CD4-positive, alpha-beta T cell treated with Interleukin-15 for 4 hours (primary cell): ENCODE data around the gene RGS16.

Experiments
- DNase-seq: peaks from one replicate; pipeline ENCODE4 v3.0.0-alpha.2; 2020; ENCODE audit warnings: low spot score

RGS16 gene

DNA sequence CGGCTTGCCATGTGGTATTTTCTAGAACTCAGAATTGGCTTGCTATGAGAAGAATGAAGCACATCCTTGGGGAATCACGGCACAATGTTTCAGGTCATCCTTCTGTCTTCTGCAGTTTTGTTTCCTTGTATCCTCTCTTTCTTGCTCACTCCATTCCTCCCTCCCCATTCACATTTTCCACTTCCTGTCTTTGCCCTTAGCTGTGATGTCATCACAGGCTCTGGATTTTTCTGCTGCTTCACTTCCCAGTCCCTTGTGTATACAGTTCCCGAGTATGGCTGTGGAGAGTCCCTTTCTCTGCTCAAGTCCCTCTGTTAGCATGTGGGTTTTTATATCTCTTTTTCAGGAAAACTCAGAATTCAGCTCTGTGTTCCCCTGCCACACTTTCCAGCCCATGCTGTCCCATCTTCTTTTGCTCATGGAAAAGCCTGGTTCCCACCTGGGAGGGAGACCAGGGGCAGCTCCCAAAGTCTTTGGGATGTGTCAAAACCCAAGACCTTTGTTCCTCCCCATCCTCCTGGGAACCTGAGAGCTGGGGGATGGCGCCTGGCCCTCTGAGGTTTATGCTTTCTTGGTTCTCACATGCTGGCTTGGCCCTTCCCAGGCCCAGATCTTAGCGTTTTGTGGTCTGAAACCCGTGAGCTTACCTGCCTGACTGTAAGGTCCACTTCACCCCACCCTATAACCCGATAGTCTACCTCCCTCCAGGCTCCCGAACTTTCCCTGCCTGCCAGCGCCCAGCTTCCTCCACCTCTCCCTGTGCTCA, 4.8 kb upstream of the RGS16 start:
- DNase-seq: no peak

DNA sequence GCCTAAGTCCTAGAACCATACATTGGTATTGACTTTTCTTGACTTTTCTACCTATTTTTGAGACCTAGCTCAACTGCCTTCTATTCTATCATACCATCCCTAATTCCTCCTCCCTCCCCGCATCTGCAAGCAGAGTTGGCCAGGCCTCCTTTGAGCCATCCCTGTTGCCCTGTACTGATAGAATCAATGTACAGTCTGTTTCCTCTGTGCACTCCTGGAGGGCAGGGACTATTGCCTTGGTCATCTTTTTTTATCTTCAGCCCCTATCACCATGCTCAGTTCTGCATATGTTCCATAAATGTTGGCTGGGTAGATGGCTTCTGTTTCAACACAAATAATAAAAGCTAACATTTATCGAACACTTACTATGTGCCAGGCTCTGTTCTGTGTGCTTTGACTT, 4.0 kb upstream of the RGS16 start:
- DNase-seq: no peak

DNA sequence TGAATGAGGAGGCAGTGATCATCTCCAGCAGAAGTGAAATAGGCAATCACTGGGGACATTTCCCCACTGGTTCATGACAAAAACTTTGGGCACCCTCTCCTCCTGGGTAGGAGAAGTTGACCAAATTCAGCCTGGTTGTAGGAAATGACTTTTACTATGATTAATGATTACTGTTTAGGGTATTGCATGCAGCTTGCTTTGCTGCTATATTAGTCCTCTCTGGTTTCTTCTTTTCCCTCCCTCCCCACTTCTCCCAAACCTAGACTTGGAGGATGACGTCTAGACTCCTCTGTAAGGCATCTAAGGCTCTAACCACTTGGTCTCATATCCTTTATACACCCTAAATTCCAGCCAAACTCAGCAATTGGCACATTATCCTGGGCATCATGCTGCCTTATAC, 3.4 kb upstream of the RGS16 start:
- no peak for DNase-seq

DNA sequence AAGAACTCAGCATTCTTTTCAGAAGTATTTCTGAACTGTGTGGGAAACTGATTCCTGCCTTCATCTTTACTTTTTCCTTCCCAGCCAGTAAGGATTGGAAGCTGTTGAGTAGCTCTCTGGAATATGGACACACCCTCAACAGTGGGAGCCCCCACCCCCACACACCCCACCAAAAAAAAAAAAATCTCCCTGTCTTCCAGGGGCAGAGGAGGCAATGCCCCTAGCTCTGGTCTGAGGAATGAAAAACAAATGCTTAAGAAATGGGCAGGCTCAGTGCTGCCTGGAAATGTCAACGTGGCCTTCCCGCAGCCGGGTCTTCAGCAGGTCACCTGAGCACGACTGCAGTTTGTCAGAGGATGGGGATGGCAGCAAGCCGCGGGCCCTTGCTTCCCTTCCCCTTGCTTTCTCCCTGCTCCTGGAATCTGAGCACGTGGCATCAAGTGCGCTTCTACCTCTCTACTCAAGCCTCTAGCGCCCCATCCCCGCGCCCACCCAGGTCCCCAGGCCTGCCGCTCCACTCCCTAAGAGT, 479 bp downstream of the RGS16 start:
- DNase-seq: no peak

DNA sequence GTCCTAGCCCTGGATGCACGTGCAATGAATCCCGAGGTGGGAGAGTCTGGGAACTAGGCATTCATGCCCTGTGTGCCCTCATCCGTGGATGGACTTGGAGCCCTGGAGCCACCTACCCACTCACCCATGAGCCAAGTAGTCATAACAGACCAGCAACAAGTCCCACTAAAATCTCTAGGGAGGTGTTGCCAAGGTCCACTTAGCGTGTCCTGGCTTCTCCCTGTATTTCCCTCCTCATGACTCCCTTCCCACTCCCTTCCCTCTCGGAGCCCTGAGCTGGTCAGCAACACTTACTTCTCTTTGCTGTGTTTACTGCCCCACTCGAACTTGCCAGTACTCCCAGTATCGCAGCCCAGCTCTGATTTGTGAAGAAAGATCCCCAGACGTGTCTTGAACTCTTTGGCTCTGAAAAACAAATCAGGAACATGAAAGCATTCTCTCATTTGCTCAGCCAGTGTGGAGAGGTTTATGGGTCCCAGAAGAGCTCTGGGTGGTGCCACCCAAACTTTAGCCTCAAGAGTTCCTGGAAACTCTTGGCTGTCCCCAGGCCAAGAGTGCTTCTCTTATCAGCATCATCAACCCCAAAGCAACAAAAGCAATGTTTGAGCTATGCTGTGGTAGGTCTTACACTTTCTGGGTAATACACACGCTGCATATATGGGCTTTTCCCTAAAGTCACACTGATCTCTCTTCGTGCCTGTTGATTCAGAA, 1.1 kb downstream of the RGS16 start:
- DNase-seq: peak; percentile 72

DNA sequence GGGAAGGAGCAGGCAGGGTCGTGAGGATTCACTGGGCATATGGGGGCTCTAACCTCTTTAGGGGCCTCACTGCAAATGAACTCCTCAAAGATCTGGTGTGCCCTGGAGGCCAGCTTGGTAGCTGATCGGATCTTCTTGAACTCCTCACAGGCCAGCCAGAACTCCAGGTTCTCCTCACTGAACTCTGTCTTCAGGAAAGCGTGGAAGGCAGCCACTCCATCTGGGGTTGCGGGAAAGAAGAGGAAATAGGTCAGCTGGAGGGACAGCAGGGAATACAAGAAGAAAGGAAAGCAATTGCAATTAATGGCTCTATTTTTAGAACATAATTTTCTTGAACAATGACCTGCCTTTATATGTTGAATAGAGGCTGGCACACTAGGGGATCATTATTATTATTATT, 2.3 kb downstream of the RGS16 start:
- DNase-seq: no peak

DNA sequence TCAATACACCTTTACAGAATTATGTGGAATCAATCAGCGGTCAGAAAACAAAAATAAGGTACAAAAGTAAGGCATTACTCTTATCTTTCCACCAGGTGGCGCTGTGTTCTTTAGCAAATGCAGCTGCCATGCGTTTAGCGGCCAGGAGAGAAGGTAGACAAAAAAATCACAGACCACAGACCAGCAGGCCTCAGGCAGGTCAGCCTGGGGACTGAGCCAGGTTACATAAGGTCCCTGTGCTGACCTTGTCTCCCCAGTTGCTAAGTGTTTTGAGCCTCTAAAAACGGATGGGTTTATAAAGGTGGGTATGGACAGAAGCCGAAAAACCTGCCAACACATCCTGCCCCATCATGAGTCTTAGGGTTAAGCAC, 2.8 kb downstream of the RGS16 start:
- DNase-seq: peak; percentile 78

DNA sequence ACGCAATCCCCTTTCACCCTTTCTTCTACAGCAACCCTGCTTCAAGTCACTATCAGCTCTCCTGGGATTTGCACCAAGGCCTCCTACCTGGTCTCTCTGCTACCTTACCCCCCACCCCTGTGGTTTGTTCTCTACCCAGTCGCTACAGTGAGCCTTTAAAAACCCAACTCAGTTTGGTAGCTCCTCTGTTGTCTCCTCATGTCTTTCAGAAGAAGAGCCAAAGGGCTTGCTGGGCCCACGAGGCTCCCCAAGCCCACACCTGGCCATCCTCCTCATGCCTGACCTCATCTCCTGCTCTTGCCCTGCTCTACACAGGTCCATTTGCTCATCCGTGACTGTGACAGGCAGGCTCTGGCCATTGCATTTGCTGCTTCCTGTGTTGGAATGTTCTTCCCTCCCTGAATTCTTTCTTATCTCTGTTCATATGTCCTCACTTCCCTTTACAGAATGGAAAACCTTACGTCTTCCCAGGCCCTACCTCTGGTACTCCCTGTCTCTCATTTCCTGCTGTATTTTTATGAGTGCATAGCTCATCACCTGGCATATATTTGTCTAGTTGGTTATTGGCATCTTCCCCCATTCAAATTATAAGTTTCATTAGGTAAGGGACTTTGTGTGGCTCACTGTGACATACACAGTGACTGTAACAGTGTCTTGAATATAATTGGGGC, 3.3 kb downstream of the RGS16 start:
- no peak for DNase-seq

DNA sequence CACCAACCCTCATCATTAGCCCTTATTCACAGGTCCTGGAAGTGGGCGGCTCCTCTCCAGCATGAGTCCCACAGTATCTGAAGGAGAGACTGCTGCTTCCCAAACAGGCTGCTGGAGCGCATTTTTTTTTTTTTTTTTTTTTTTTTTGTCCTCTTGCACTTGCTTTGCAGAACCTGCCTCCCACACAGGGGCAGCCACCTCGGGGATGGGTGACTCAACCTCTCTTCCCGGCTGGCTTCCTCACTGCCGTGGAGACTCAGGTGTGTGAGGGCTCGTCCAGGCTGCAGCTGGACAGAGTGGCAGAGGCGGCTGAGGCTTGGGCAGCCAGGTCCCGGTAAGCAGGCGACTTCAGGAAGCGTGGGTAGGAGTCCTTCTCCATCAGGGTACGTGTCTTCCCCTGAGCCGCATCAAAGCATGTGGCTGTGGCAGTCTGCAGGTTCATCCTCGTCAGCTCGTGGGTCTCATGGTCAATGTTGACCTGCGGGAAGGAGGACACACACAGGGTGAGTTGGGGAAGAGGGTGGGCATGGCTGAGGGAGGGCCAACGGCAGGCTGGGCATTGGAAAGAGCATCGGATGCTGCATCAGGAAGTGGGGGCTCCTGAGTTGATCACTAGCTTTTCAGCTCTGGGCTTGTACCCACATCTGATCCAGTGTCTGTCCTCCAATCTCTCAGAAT, 4.0 kb downstream of the RGS16 start:
- no peak for DNase-seq

DNA sequence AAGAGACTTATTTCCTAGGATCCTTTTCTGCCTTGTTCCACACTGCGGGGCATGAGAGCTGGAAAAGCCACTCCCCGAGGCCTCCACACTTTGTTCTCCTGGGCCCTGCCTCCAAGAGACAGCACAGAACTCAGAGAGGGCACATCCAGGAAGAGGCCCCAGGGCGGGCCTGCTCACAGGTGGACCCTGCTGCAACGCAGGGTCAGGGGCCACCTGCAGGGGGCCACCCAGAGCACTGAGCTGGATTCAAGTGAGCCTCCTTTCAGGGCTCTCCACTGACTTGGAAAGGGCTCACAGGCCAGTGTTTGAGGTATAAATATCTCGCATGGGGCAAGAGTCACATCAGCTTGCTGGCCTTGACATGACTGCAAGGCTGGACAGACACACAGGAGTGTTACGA, 4.8 kb downstream of the RGS16 start:
- no peak for DNase-seq

DNA sequence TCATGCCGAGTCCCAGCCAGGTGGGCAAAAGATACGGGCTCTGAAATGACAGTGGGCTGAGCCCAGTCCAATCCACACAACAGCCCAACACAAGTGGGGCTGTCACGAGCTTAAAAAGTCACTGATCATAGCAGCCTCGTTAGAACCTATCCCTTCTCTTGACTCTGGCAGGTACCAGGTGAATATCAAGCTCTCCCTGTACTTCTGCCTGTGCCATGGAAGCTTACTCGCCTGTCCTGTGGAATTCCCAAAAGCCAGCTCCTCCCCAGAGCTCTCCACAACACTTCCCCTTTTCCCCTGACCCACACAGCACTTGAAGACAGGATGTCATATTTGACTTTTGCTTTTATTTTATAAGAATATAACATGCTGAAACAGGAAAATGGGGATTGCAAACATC, 5.9 kb downstream of the RGS16 start:
- no peak for DNase-seq

DNA sequence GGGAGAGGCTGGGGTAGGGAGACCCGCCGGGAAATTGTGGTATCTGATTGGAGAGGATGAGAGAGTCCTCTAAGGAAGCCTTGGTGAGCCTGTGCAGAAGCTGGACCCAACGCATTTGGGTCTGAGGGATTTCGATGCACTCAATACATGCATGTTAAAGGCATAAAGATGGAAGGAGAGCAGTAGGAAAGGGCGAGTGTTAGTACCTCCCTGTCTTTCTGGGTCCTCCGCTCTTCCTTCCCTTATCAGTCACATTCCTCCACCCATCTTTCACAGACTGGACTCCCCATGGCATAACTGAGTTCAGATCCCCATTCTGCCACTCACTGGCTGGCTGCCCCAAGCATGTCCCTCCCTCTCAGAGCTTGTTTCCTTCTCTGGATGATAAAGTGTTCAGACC, 7.3 kb downstream of the RGS16 start:
- no peak for DNase-seq

DNA sequence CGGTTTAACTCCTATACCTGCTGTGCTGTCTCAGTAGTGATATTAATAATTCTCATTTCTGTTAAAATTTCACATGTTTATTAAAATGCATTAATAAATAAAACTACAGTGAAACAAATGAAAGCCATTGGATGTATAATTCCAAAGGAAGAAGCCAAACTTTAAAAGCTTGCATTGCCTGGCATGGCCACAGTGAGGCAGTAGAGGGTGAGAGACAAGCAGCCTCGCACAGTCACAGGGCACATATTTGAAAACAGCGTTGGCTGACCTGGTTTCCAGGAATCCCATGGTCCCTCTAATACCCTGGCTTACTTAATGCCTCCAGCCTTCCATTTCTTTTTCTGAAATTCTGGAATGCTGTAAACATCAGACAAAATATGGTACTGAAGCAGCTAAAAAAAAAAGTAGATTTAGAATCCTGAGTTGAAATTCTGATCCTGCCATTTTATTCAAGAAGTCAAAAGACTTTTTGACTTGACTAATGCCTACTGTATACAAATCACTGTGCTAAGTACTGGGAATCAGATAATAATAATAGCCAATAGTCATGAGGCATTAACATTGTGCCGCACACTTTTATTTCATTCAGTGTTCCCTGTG, 8.4 kb downstream of the RGS16 start:
- DNase-seq: peak; percentile 65

DNA sequence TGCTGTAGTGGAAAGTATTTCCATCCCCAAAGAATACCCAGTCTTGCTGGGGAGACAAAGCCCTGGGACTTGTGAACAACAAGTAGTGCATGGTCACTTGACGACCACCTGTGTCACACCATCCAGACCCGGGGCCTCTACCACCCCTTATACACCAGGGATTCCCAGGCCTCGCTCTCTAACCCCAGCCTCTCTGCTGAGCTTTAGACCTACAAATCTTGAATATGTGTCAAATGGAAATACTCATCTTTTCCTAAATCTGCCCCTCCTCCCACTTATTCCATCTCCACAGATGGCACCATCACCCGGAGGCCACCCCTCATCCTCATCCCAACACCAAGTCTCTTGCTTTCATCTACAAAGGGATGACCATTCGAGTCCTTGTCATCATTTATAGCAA, 14.3 kb downstream of the RGS16 start:
- no peak for DNase-seq

DNA sequence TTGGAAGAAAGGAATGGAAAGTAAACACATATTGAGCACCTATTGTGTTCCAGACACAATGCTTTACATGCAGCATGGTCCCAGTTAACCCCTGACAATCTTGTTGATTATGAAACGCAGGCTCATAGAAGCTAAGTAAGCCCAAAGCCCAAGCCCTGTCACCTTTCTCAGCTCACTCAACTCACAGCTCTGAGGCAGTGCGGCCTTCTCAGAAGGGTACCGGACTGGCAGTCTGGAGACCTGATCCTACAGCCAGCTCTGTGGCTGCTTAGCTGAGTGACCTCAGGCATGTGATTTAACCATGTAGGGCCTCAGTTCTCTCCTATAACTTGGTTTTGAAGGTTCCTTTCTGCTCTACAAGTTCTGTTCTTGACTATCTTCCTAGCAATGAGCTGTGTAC, 14.7 kb downstream of the RGS16 start:
- no peak for DNase-seq

DNA sequence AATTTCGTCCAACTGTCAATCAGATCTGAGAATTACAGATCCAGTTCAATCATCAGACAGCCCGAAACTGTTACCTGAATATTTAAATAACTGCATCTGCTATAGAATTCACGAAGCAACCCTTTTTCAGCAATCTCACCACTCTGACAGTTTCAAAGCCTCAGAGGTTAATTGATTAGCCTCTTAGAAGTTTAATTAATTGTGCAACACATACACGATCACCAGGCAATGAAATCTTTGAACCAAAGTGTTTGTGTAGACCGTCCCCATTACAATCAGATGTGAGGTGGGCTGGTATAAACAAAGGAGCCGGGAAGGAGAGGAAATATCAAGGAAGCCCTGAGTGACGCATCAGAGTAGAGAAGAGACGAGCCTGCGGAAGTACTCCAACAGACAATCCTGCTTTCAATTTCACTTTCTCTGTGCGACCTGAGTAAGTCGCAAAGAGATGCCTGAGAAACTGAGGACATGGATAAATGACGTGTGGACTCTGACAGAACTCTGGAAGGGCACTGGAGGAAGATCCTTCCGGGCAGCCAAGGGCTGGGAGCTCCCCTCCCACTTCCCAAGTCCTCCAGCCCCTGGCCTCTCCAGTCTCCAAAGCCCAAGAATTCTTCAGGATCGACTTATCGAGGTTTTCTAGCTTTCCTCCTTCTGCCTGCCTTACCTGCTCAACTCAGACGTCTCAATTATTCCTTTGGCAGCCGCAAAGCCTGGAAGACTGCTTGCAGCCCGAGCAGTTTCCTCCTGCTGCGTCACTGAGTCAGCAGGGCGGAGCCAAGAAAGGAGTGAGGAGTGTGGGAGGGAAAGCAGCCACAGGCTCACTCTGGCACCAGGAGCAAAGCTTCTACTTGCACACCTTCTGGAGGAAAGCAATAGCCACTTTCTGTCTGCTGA, 15.4 kb downstream of the RGS16 start, which contains the start of gene RNASEL:
TSS of gene RNASEL (minus strand) at position 757 of the 897 bp plus-strand sequence. CDS start 2,450 bp downstream, outside the sequence.
- DNase-seq: peak; percentile 59

DNA sequence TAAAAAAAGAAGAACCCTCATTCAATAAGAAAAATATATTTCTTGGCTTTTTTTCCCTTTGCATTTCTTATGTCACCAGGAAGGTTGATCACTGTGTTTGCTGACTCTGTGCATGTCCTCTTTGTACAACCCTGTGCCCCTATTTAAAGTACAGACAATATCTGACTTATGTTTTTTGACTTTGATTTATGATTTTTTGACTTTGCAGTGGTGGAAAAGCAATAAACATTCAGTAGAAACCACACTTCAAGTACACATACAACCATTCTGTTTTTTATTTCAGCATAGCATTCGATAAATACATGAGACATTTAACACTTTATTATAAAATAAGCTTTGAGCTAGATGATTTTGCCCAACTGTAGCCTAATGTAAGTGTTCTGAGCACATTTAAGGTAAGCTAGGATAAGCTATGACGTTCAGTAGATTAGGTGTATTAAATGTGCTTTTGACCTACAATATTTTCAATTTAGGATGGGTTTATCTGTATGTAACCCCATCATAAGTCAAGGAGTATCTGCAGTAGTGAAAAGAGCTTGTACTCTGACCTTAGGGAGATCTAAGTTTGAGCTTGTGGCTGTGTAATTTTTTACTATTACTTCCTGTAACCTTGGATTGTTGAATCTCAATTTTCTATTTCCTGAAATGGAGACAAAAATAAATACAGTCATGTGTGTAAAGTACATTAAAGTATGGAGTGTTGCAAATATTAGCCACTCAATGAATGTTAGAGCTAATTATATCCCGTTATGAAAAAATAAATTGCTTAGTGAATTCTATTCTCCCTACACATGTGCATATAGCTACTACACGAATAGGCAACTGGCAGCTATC, 16.3 kb downstream of the RGS16 start:
- DNase-seq: no peak

DNA sequence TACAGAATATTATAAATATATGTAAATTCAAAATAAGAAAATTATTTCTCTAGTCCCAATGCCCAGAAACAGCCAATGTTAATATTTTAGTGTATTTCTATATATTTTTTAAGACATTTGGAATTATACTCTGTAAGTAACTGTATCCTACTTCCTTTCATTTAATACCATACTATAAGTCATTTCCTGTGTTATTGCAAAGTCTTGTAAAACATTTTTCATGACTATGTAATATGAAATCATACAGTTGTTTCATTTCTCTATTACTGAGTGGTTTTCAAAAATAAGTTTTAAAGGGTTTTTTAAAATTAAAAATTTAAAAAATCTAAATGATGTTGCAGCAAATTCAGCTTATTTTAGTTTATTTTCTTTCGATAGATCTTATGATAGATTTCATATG, 17.1 kb downstream of the RGS16 start:
- DNase-seq: no peak

DNA sequence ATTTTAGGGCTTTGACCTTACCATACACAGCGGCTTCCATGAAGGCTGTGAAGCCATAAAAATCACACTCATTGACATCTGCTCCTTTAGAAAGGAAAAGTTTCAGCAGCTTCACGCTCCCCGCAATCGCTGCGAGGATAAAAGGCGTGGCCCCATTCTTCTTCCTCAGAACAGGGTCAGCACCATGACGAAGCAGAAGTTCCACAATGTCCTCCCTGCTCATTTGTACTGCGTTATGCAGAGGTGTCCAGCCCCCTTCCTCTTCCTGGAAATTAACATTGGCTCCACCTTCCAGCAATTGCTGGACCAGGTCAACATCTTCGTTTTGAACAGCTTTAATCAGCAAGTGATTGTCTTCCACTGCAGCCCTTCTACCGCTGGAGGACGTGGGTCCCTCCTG, 17.8 kb downstream of the RGS16 start:
- no peak for DNase-seq

DNA sequence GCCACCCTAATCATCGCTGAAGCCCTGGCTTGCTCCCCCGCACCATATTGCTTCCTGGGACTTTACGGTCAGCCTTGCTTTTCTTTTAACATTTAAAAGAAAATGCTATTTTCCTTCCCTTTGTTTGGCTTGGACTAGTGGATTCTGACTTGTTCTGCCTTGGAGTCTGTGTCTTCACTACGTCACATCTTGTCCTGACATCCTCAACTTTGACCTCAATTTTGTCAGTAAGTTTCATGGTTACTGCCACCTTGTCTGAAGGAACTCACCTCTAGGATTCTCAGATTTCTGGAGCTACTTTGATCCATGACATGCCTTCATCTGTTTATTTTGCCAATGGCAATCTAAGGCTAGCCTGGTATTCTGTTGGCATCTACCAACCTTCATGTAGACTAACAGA, 19.4 kb downstream of the RGS16 start:
- no peak for DNase-seq
